Natural killer cell (primary cell): ENCODE results near the gene NCBP1. TPM values are rescaled to one million over a fixed set of nuclear protein-coding genes. Genes with fewer than 3 reads are reported as not detected.
"Not testable (repeated sequence)": the region's sequence is repeated elsewhere in the genome, so short reads cannot be mapped to it uniquely, and the experiment has no call there.

Source experiments
- ATAC-seq, 3 donors: fragments of 150-1000 bp in 2 of 3; fragments of 200-7000 bp in 1 of 3; cut with Tn5 transposase; 1 replicate in 1 of 3; 2 replicates in 2 of 3; pipeline ENCODE4 v1.10.0; 2021; ENCODE audit warnings: mild to moderate bottlenecking in 2 of 3, moderate library complexity in 2 of 3
- DNase-seq, 2 donors: peaks; one replicate each; pipeline versions ENCODE4 v3.0.0 to v3.0.0-alpha.2; 2013 to 2021; ENCODE audit warnings: mixed read lengths in 1 of 2
- H3K27ac ChIP-seq: one replicate; pipeline ENCODE4 v1.5.1; 2013; ENCODE audit warnings: mild to moderate bottlenecking, low read length
- H3K27me3 ChIP-seq: one replicate; pipeline ENCODE4 v1.6.1; 2013; ENCODE audit warnings: low read length; ENCODE audit not compliant: control insufficient read depth, insufficient read depth
- H3K36me3 ChIP-seq: one replicate; pipeline ENCODE4 v1.6.1; 2013; ENCODE audit warnings: low read length; ENCODE audit not compliant: control insufficient read depth, insufficient read depth
- H3K4me1 ChIP-seq: one replicate; pipeline ENCODE4 v1.6.1; 2013; ENCODE audit warnings: low read length; ENCODE audit not compliant: control insufficient read depth, insufficient read depth
- H3K4me3 ChIP-seq: one replicate; pipeline ENCODE4 v1.5.1; 2013; ENCODE audit warnings: low read length
- H3K9me3 ChIP-seq: one replicate; pipeline ENCODE4 v1.6.1; 2013; ENCODE audit warnings: low read length; ENCODE audit not compliant: control insufficient read depth, insufficient read depth
- H3K27ac Mint-ChIP-seq, 2 donors: one replicate each; pipeline ENCODE4 v1.8.0; 2022; ENCODE audit warnings: mild to moderate bottlenecking in 2 of 2, mixed read lengths in 2 of 2, moderate library complexity in 1 of 2
- H3K27me3 Mint-ChIP-seq, 2 donors: one replicate each; pipeline ENCODE4 v1.8.0; 2022; ENCODE audit warnings: low read depth in 2 of 2, mixed read lengths in 2 of 2
- H3K36me3 Mint-ChIP-seq: one replicate; pipeline ENCODE4 v1.8.0; 2022; ENCODE audit warnings: mixed read lengths
- H3K4me1 Mint-ChIP-seq, 2 donors: one replicate each; pipeline ENCODE4 v1.8.0; 2022; ENCODE audit warnings: mixed read lengths in 2 of 2
- H3K4me3 Mint-ChIP-seq: one replicate; pipeline ENCODE4 v1.8.0; 2022; ENCODE audit warnings: mild to moderate bottlenecking, moderate library complexity, mixed read lengths
- H3K9me3 Mint-ChIP-seq, 2 donors: one replicate each; pipeline ENCODE4 v1.8.0; 2022; ENCODE audit warnings: mixed read lengths in 2 of 2
- CTCF ChIP-seq: fragments of 200-600 bp; IDR thresholded peaks from one replicate; pipeline ENCODE4 v1.8.0; 2022; ENCODE audit warnings: antibody characterized with exemption
- WGBS: methylation state at CpG from one replicate; pipeline ENCODE4 v1.1.7; 2013; ENCODE audit warnings: missing lambda C conversion rate; ENCODE audit not compliant: insufficient coverage; 5-methylcytosine and 5-hydroxymethylcytosine counted together
- intact Hi-C: fragments of 100-400 bp; cut with micrococcal nuclease; formaldehyde crosslinking; loops from one replicate; pipeline ENCODE4 v1.14.2; 2022
- total RNA-seq, 4 donors: library from RNA; stranded (reverse); fragments of 120-200 nt in 1 of 4; gene quantifications; one replicate each; pipeline versions ENCODE4 v1.2.3 to v1.2.4, GENCODE V29; 2013 to 2022

NCBP1 gene
- total RNA-seq, 3 donors from 2014 or later (not counting 1 experiment from before 2014, with no cell fraction given): 39.3 to 55.2 (median 51.2) TPM

GRCh38 chr9:97615439-97616072 is 18.1 kb upstream of the NCBP1 start:
- no peak overlapping the region for H3K4me3 ChIP-seq
- H3K27ac ChIP-seq: no peak overlapping the region
- Mint-ChIP-seq H3K9me3 (no peaks in the 10 kb centered on the region), H3K27me3 (no peaks in the 10 kb centered on the region), H3K27ac (no peak overlapping the region), H3K4me1 (no peaks in the 10 kb centered on the region), H3K36me3 (peaks cover 12% of the 10 kb centered on the region), H3K4me3 (no peak overlapping the region)
- TF ChIP-seq CTCF: peak; percentile 88
- H3K27me3 ChIP-seq: no peaks in the 10 kb centered on the region
- no peaks in the 10 kb centered on the region for H3K4me1 ChIP-seq
- intact Hi-C loops: loop anchor here (1.0 to 2.0 kb wide), 3 partner anchors 147 to 758 kb away; no protein-coding TSS in a partner anchor
- peaks cover 11% of the 10 kb centered on the region for H3K36me3 ChIP-seq
- no peaks in the 10 kb centered on the region for H3K9me3 ChIP-seq
- ATAC-seq (peak; percentile 68 to 83 (median 76)), DNase-seq (peak in 1 of 2 donors; percentile 79)

- 76% methylated on average over 1 of the region's 1 CpG for WGBS
- no peaks in the 10 kb centered on the region for H3K27me3 Mint-ChIP-seq
- Histone ChIP-seq H3K4me3 (no peak overlapping the region), H3K27me3 (no peaks in the 10 kb centered on the region), H3K9me3 (no peaks in the 10 kb centered on the region), H3K36me3 (peaks cover 5% of the 10 kb centered on the region), H3K27ac (no peak overlapping the region), H3K4me1 (no peaks in the 10 kb centered on the region)
- TF ChIP-seq CTCF: no peak
- H3K9me3 Mint-ChIP-seq: no peaks in the 10 kb centered on the region
- intact Hi-C loops: no loop called here
- peaks cover 7% of the 10 kb centered on the region for H3K36me3 Mint-ChIP-seq
- no peak overlapping the region for H3K27ac Mint-ChIP-seq
- H3K4me1 Mint-ChIP-seq: no peaks in the 10 kb centered on the region
- ATAC-seq (no peak), DNase-seq (no peak)
- no peak overlapping the region for H3K4me3 Mint-ChIP-seq
Measured at GRCh38 chr9:97617939-97618416, 15.6 kb upstream of the NCBP1 start.

GRCh38 chr9:97620063-97620462 is 13.6 kb upstream of the NCBP1 start:
- H3K27me3 Mint-ChIP-seq, intact Hi-C loops, H3K9me3 Mint-ChIP-seq, H3K4me3 Mint-ChIP-seq, H3K4me3 ChIP-seq, H3K27ac ChIP-seq, DNase-seq, ATAC-seq, H3K4me1 Mint-ChIP-seq, H3K4me1 ChIP-seq, H3K27ac Mint-ChIP-seq, H3K9me3 ChIP-seq, H3K27me3 ChIP-seq: not testable (repeated sequence)
- H3K36me3 ChIP-seq: peaks cover 17% of the 10 kb centered on the region
- peaks cover 10% of the 10 kb centered on the region for H3K36me3 Mint-ChIP-seq
- WGBS: 94% methylated on average over 2 of the region's 2 CpGs

- WGBS: 94% methylated on average over 5 of the region's 5 CpGs
Measured at GRCh38 chr9:97622483-97622882, 11.1 kb upstream of the NCBP1 start.

More at GRCh38 chr9:97622483-97622882, 11.1 kb upstream of the NCBP1 start:
- H3K9me3 ChIP-seq, H3K4me3 Mint-ChIP-seq, intact Hi-C loops, H3K4me1 ChIP-seq, H3K27me3 ChIP-seq, H3K27ac Mint-ChIP-seq, ATAC-seq, H3K4me1 Mint-ChIP-seq, H3K9me3 Mint-ChIP-seq, H3K27me3 Mint-ChIP-seq, H3K27ac ChIP-seq, H3K4me3 ChIP-seq, DNase-seq, H3K36me3 Mint-ChIP-seq: not testable (repeated sequence)
- peaks cover 22% of the 10 kb centered on the region for H3K36me3 ChIP-seq
